Jurkat, Clone E6-1 (cell line): ENCODE results near the gene RFC3. TPM values are rescaled to one million over a fixed set of nuclear protein-coding genes. Genes with fewer than 3 reads are reported as not detected.
"Not testable (repeated sequence)": the region's sequence is repeated elsewhere in the genome, so short reads cannot be mapped to it uniquely, and the experiment has no call there.

Experiments used
- DNase-seq: peaks from one replicate; pipeline ENCODE4 v3.0.0-alpha.2; 2011; ENCODE audit warnings: low read depth, low spot score
- H3K4me3 ChIP-seq: 2 replicates; pipeline ENCODE4 v1.5.1; 2011; ENCODE audit warnings: mild to moderate bottlenecking, low read length, control low read depth, moderate library complexity
- polyA plus RNA-seq: library from polyadenylated mRNA; unstranded; fragments of >200 nt; gene quantifications from one replicate; pipeline ENCODE4 v1.2.1, GENCODE V29; 2012; ENCODE audit warnings: missing spikeins; ENCODE audit not compliant: insufficient read length, insufficient read depth

Gene RFC3
- 71.3 TPM for polyA plus RNA-seq

DNA sequence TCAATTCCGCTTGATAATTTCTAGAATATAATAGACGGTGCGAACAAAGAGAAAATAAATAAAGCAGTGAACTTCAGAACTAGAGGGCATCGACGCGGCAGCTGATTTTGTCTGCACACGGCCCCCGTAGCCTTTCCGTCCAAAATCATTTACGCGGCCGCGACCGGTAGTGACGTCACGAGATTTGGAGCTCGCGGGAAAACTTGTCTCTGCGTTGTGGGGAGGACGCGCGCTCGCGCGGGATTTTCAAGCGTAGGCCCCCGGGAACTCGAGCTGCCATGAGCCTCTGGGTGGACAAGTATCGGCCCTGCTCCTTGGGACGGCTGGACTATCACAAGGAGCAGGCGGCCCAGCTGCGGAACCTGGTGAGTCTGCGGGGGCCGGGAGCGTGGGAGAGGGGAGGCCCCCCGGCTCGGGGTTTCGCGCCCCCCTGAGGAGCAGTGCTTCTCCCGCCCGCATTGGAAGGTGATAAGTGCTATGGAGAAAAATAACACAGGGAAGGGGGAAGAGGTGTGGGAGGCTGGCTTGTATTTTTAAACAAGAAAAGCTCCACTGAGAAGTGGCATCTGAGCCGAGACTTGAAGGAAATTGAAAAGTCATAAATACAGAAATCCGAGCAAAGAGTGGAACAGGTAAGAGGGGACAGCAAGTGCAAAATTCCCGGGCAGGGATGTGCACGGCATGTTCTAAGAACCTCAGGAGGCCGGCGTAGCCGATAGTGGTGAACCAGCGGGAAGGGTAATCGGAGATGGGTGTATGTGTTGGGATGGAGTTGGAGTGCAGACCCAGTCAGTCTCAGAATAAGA lies at the start of gene RFC3:
Gene RFC3, plus strand, starts transcription at position 249 of the 806 bp plus-strand sequence. Its CDS starts 30 bp downstream, at position 279.
- peak within 1 kb of the TSS; percentile 97 for H3K4me3 ChIP-seq
- DNase-seq, result peak; percentile 94

GRCh38 chr13:33771296-33771695 lies 46.7 kb upstream of the RFC3 start:
- no peak for DNase-seq
- no peak overlapping the region for H3K4me3 ChIP-seq

GRCh38 chr13:33773790-33774462 lies 44.0 kb upstream of the RFC3 start:
- DNase-seq, result no peak

DNA sequence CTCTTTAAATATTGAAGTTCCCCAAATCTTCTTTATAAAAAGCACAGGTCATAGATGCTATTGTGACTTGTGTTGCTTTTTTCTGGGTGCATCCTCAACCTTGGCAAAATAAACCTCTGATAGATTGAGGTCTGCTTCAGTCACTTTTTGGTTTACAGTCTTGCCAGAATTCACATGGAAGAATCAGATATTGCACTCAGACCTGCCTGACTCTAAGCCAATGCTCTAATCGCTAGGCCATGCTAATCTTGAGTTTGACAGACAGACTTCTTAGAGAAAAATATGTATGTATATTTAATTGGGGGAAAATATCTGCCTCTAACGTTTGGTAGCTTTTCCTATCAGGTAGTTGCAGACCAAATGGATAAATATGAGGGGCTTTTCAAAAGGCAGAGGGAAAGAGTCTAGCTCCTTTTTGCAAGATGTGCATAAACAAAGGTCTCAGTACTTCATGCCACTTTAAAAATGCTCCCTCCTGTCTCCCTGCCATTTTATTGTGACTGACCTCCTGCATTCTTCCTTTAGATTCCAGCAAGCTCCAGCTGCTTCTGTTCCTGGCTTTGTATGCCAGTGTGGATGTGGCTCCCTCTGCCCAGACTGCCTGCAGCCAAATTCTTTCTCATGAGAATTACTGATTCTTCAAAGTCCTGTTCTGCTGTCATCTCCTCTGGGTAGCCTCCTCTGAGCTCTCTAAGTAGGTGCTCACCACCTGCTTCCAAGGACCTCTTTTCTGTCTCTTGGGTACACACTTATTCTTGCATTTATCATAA lies 42.4 kb upstream of the RFC3 start:
- DNase-seq, result no peak
- no peak overlapping the region for H3K4me3 ChIP-seq

More at GRCh38 chr13:33773790-33774462, 44.0 kb upstream of the RFC3 start:
- H3K4me3 ChIP-seq, result no peak overlapping the region

DNA sequence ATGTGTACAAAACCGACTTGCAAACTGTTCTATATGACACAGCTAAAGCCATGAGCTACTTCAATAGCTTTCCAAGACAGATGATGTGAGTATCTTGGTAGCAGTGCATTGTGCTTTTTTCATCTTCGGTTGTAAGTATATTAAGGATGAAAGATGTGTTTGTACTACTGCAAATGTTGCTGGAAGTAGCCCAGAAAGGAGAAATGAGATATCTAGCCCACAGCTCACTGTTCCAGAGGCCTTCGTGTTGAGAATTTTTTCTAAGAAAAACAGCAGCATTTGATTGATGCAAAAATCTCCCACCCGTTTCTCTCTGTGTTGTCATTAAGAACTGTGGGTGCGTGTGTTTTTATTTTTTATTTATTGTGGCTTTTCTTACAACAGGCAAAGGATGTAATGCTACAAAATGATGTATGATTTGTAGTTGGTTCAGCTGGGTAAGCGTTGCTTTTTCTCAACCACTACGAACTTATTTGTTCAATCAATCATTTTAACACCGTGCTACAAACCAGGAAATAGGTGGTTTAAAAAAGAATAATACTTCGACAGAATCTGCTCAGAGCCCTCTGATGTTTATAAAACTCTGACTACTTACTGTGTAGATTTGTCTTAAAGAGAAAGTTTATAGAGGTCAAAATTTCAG lies 41.6 kb upstream of the RFC3 start:
- no peak overlapping the region for H3K4me3 ChIP-seq
- no peak for DNase-seq

DNA sequence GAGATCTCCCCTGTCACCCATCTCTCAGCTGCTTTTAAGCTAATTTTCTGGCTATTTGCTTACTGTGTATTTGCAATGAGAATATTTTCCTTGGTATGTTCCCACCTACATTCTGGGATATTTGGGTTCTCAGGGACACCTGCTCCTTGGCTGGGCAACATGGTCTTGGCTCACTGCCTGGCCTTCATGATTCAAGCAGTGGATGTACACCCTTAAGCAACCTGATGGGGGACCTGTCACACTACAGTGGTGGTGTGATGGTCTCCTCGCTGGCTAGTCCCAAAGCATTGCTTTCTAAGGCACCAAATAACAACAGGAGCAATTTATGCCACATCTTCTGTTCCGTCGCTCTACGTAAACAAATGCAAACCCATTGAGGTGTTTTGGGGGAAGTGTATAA lies 35.3 kb upstream of the RFC3 start:
- no peak overlapping the region for H3K4me3 ChIP-seq
- DNase-seq, result no peak

GRCh38 chr13:33783212-33783611 lies 34.7 kb upstream of the RFC3 start:
- DNase-seq, H3K4me3 ChIP-seq: not testable (repeated sequence)

- no peak overlapping the region for H3K4me3 ChIP-seq
- no peak for DNase-seq
Measured at GRCh38 chr13:33784738-33785137, 33.2 kb upstream of the RFC3 start.

GRCh38 chr13:33785384-33785783 lies 32.6 kb upstream of the RFC3 start:
- no peak for DNase-seq
- H3K4me3 ChIP-seq, result no peak overlapping the region

DNA sequence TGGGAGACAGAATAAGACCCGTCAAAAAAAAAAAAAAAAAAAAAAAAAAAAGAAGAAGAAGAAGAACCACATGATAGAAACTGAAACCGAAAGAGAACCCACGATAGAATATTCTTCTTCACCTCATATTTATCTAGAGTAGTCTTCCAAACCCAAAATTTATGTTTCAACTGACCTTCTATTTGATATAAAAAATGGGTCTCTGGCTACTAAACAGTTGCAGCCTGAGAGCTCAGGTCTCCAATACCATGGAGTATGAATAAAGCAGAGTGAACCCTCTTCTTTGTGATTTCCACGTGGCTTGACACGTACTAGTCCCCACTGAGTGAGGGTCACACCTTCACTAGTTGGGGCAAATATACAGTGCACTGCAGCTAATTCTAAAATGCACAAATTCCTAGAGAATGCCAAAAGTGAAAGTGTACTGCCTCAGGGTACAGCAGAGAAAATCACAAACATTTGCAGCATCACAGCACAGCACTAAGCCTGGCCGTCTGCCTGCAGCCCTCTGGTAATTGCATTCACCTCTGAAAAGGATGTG lies 30.8 kb upstream of the RFC3 start:
- peak; percentile 43 for DNase-seq
- H3K4me3 ChIP-seq, result peak overlapping the region; percentile 39

- no peak overlapping the region for H3K4me3 ChIP-seq
- no peak for DNase-seq
Measured at GRCh38 chr13:33789066-33789606, 28.8 kb upstream of the RFC3 start.

DNA sequence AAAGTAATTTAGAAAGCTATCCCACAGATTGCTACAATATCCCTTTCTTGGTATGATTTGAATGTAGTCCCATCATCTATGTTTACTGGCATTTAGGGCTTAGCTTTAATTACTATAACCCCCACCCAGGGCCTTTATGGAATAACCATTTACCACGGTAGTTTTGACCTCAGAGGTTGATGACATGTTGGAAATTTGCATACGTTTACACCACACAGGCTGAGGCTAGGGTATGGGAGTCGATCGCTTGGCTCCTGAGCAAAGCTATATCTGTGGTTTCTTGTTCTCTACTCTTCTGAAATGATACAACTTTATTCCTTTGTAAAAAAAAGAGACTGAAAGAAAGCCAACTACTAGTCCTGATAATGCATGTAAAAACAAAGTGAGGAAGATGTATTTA lies 28.2 kb upstream of the RFC3 start:
- H3K4me3 ChIP-seq, result no peak overlapping the region
- DNase-seq, result no peak

DNA sequence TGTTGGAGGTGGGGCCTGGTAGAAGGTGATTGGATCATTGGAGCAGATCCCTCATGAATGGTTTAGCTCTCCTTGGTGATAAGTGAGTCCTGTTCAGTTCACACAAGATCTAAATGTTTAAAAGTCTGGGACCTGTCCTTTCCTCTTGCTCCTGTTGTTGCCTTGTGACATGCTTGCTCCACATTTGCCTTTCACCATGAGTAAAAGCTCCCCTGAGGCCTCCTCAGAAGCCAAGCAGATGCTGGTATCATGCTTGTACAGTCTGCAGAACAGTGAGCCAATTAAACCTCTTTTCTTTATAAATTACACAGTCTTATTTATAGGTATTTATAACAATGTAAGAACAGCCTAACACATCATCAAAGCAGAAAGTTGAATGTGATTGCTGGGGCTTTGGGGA lies 24.2 kb upstream of the RFC3 start:
- no peak for DNase-seq
- H3K4me3 ChIP-seq, result no peak overlapping the region

GRCh38 chr13:33794576-33794975 lies 23.4 kb upstream of the RFC3 start:
- H3K4me3 ChIP-seq, result no peak overlapping the region
- DNase-seq, result no peak

DNA sequence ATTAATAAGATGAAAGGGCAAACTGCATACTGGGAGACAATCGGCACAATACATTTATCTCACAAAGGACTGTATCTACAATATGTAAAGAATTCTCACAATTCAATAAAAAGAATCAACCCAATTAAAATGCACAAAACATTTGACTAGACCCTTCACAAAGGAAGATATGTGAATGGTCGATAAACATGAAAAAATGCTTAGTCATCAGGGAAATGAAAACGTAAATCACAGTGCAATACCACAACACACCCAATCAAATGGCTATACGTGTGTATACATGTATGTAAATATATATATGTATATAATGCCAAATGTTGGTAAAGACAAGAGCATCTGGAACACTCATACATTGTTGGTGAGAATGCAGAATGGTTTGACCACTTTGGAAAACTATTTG lies 21.9 kb upstream of the RFC3 start:
- no peak for DNase-seq
- no peak overlapping the region for H3K4me3 ChIP-seq

GRCh38 chr13:33797622-33798021 lies 20.3 kb upstream of the RFC3 start:
- no peak overlapping the region for H3K4me3 ChIP-seq
- no peak for DNase-seq

- H3K4me3 ChIP-seq, result no peak overlapping the region
- DNase-seq, result no peak
Measured at GRCh38 chr13:33798023-33798422, 19.9 kb upstream of the RFC3 start.

- DNase-seq, result peak; percentile 19
- no peak overlapping the region for H3K4me3 ChIP-seq
Measured at GRCh38 chr13:33799950-33800592, 17.9 kb upstream of the RFC3 start.
